ENCODE results near the gene ARHGEF17. TPM values are rescaled to one million over a fixed set of nuclear protein-coding genes. Genes with fewer than 3 reads are reported as not detected.
"Not testable (repeated sequence)": the region's sequence is repeated elsewhere in the genome, so short reads cannot be mapped to it uniquely, and the experiment has no call there.

Gene ARHGEF17
- total RNA-seq, 1 donor from 2014 or later = 19.9 TPM

- Histone ChIP-seq H3K9me3 (ENCODE audit: low read depth) (no peaks in the 10 kb centered on the region), H3K9ac (no peak overlapping the region), H2AFZ (replicated peaks) (no peak overlapping the region), H3K27ac (no peak overlapping the region), H3K79me2 (ENCODE audit: low read depth) (no peaks in the 10 kb centered on the region), H3K4me1 (peaks cover 8% of the 10 kb centered on the region), H3K36me3 (no peaks in the 10 kb centered on the region), H4K20me1 (ENCODE audit: low read depth) (no peaks in the 10 kb centered on the region), H3F3A (ENCODE audit: low read depth) (no peaks in the 10 kb centered on the region), H3K27me3 (peaks cover 10% of the 10 kb centered on the region), H3K4me2 (no peak overlapping the region), H3K4me3 (no peak overlapping the region)
- Mint-ChIP-seq H3K4me3 (no peak overlapping the region), H3K4me1 (peaks cover 40% of the 10 kb centered on the region), H3K36me3 (no peaks in the 10 kb centered on the region), H3K27me3 (ENCODE audit: insufficient read depth, low read depth) (peaks cover 11% of the 10 kb centered on the region), H3K9me3 (no peaks in the 10 kb centered on the region), H3K27ac (peak overlapping the region; percentile 66)
- no peak for DNase-seq (ENCODE audit: low spot score)
- TF ChIP-seq CTCF (IDR thresholded peaks at IDR 0.05) (no peak), EZH2 (IDR thresholded peaks at IDR 0.05) (no peak), EZH2phosphoT487 (IDR thresholded peaks at IDR 0.05) (no peak)
These were observed 37.8 kb upstream of the ARHGEF17 start for GRCh38 chr11:73270016-73270854.

GRCh38 chr11:73270855-73271477 is 37.1 kb upstream of the ARHGEF17 start:
- no peaks in the 10 kb centered on the region for H3K36me3 Mint-ChIP-seq
- no peaks in the 10 kb centered on the region for H4K20me1 ChIP-seq (ENCODE audit: low read depth)
- H3K4me3 Mint-ChIP-seq = no peak overlapping the region
- H3F3A ChIP-seq (ENCODE audit: low read depth) = no peaks in the 10 kb centered on the region
- no peaks in the 10 kb centered on the region for H3K36me3 ChIP-seq
- no peaks in the 10 kb centered on the region for H3K9me3 Mint-ChIP-seq
- H3K27ac Mint-ChIP-seq = peak overlapping the region; percentile 80
- no peak overlapping the region for H3K4me2 ChIP-seq
- H3K4me1 Mint-ChIP-seq = peaks cover 40% of the 10 kb centered on the region
- peaks cover 2% of the 10 kb centered on the region for H3K27me3 ChIP-seq
- peaks cover 8% of the 10 kb centered on the region for H3K4me1 ChIP-seq
- H3K4me3 ChIP-seq = no peak overlapping the region
- H3K27ac ChIP-seq = no peak overlapping the region
- H2AFZ ChIP-seq (replicated peaks) = no peak overlapping the region
- no peaks in the 10 kb centered on the region for H3K79me2 ChIP-seq (ENCODE audit: low read depth)
- no peak for DNase-seq (ENCODE audit: low spot score)
- no peak overlapping the region for H3K9ac ChIP-seq
- no peaks in the 10 kb centered on the region for H3K9me3 ChIP-seq (ENCODE audit: low read depth)
- peaks cover 7% of the 10 kb centered on the region for H3K27me3 Mint-ChIP-seq (ENCODE audit: insufficient read depth, low read depth)
- TF ChIP-seq EZH2phosphoT487 (IDR thresholded peaks at IDR 0.05) (no peak), EZH2 (IDR thresholded peaks at IDR 0.05) (no peak), CTCF (IDR thresholded peaks at IDR 0.05) (no peak)

GRCh38 chr11:73271478-73271865 is 36.6 kb upstream of the ARHGEF17 start:
- not testable (repeated sequence) for H3K79me2 ChIP-seq (ENCODE audit: low read depth); DNase-seq (ENCODE audit: low spot score); H3K27me3 Mint-ChIP-seq (ENCODE audit: insufficient read depth, low read depth); H4K20me1 ChIP-seq (ENCODE audit: low read depth); H3K9me3 ChIP-seq (ENCODE audit: low read depth); H3K36me3 ChIP-seq; H3K9ac ChIP-seq; H3F3A ChIP-seq (ENCODE audit: low read depth); H2AFZ ChIP-seq (replicated peaks); H3K27me3 ChIP-seq; H3K27ac ChIP-seq; H3K9me3 Mint-ChIP-seq; H3K4me1 ChIP-seq; H3K36me3 Mint-ChIP-seq; H3K4me3 ChIP-seq; H3K4me2 ChIP-seq; H3K4me3 Mint-ChIP-seq
- peaks cover 38% of the 10 kb centered on the region for H3K4me1 Mint-ChIP-seq
- peak overlapping the region; percentile 80 for H3K27ac Mint-ChIP-seq

All from neural progenitor cell (in vitro differentiated cells).